Tibial nerve (tissue), 4 donors: ENCODE data around the gene ZNF787. TPM values are rescaled to one million over a fixed set of nuclear protein-coding genes. Genes with fewer than 3 reads are reported as not detected.
"Not testable (repeated sequence)": the region's sequence is repeated elsewhere in the genome, so short reads cannot be mapped to it uniquely, and the experiment has no call there.

Experiments
- DNase-seq, 2 donors: peaks; one replicate each; pipeline ENCODE4 v3.0.0-alpha.2; 2019; ENCODE audit warnings: low spot score in 2 of 2
- H3K27ac ChIP-seq, 4 donors: fragments of 200-600 bp; sonication (generic) in 3 of 4; one replicate each; pipeline ENCODE4 v1.5.1; 2017 to 2019; ENCODE audit warnings: mild to moderate bottlenecking in 1 of 4
- H3K27me3 ChIP-seq, 2 donors: fragments of 200-600 bp; sonication (generic) in 1 of 2; one replicate each; pipeline versions ENCODE4 v1.5.1 to v1.6.0; 2017 to 2019
- H3K36me3 ChIP-seq, 3 donors: fragments of 200-600 bp; sonication (generic); one replicate each; pipeline ENCODE4 v1.5.1; 2018 to 2019
- H3K4me1 ChIP-seq, 4 donors: fragments of 200-600 bp; sonication (generic) in 3 of 4; one replicate each; pipeline ENCODE4 v1.5.1; 2017 to 2019
- H3K4me3 ChIP-seq, 4 donors: fragments of 200-600 bp; sonication (generic) in 3 of 4; one replicate each; pipeline ENCODE4 v1.5.1; 2017 to 2019; ENCODE audit warnings: mild to moderate bottlenecking in 1 of 4, moderate library complexity in 1 of 4
- H3K9me3 ChIP-seq, 4 donors: fragments of 200-600 bp; sonication (generic) in 3 of 4; one replicate each; pipeline ENCODE4 v1.5.1; 2017 to 2019
- CTCF ChIP-seq, 5 experiments: fragments of 200-600 bp in 3 of 5; fragments of 450-650 bp in 2 of 5; sonication (generic) in 3 of 5; IDR thresholded peaks; one replicate each; pipeline ENCODE4 v1.5.1; 2016 to 2019; ENCODE audit warnings: antibody characterized with exemption in 5 of 5, mild to moderate bottlenecking in 3 of 5, moderate library complexity in 2 of 5
- EP300 ChIP-seq, 2 donors: sonication (generic); formaldehyde crosslinking; IDR thresholded peaks; one replicate each; pipeline ENCODE4 v1.6.1; 2017; ENCODE audit warnings: antibody characterized with exemption in 2 of 2, mild to moderate bottlenecking in 1 of 2
- POLR2A ChIP-seq, 2 donors: fragments of 450-650 bp; IDR thresholded peaks; one replicate each; pipeline ENCODE4 v1.6.1; 2017; ENCODE audit warnings: antibody characterized with exemption in 2 of 2, mild to moderate bottlenecking in 2 of 2, moderate library complexity in 2 of 2
- WGBS, 2 donors: methylation state at CpG; one replicate each; pipeline ENCODE4 v1.1.5; 2018; 5-methylcytosine and 5-hydroxymethylcytosine counted together
- total RNA-seq, 4 donors: library from RNA; depleted of rRNA; stranded (reverse); fragments of >200 nt; gene quantifications; one replicate each; pipeline ENCODE4 v1.1.0, GENCODE V29; 2016

The ZNF787 gene
- total RNA-seq, 4 donors from 2014 or later: 13.6 to 21.6 (median 18.5) TPM

- Histone ChIP-seq H3K27ac (no peak overlapping the region), H3K27me3 (no peaks in the 10 kb centered on the region), H3K9me3 (no peaks in the 10 kb centered on the region), H3K36me3 (peaks cover 0 to 62% (median 0%) of the 10 kb centered on the region in 3 donors), H3K4me3 (no peak overlapping the region), H3K4me1 (no peaks in the 10 kb centered on the region)
- TF ChIP-seq POLR2A (IDR thresholded peaks at IDR 0.05) (no peak), EP300 (IDR thresholded peaks at IDR 0.05) (no peak), CTCF (IDR thresholded peaks at IDR 0.05) (no peak)
- WGBS, 2 donors: 66 to 79% methylated on average over 6 to 13 of the region's 17 CpGs
- DNase-seq: no peak
Measured at GRCh38 chr19:56155124-56155687, 34.1 kb upstream of the ZNF787 start.

- Histone ChIP-seq H3K27ac (no peak overlapping the region), H3K36me3 (peaks cover 0 to 62% (median 5%) of the 10 kb centered on the region in 3 donors), H3K4me3 (no peak overlapping the region), H3K4me1 (no peaks in the 10 kb centered on the region), H3K9me3 (no peaks in the 10 kb centered on the region), H3K27me3 (no peaks in the 10 kb centered on the region)
- 45 to 46% methylated on average over 6 of the region's 6 CpGs for WGBS, 2 donors
- TF ChIP-seq CTCF (IDR thresholded peaks at IDR 0.05) (no peak), POLR2A (IDR thresholded peaks at IDR 0.05) (no peak), EP300 (IDR thresholded peaks at IDR 0.05) (no peak)
- no peak for DNase-seq
Measured at GRCh38 chr19:56153507-56153906, 32.4 kb upstream of the ZNF787 start.

- peaks cover 0 to 62% (median 13%) of the 10 kb centered on the region in 3 donors for H3K36me3 ChIP-seq
- WGBS, 2 donors: 77 to 85% methylated on average over 2 of the region's 2 CpGs
- TF ChIP-seq POLR2A (IDR thresholded peaks at IDR 0.05) (no peak), CTCF (IDR thresholded peaks at IDR 0.05) (no peak), EP300 (IDR thresholded peaks at IDR 0.05) (no peak)
Measured at GRCh38 chr19:56152644-56153043, 31.5 kb upstream of the ZNF787 start.

GRCh38 chr19:56150358-56150757 is 29.3 kb upstream of the ZNF787 start:
- no peaks in the 10 kb centered on the region for H3K9me3 ChIP-seq
- TF ChIP-seq POLR2A (IDR thresholded peaks at IDR 0.05): no peak
- no peak for TF ChIP-seq CTCF (IDR thresholded peaks at IDR 0.05)
- TF ChIP-seq EP300 (IDR thresholded peaks at IDR 0.05): no peak
- WGBS, 2 donors: 88 to 91% methylated on average over 11 of the region's 11 CpGs
- no peak overlapping the region for H3K27ac ChIP-seq
- DNase-seq: no peak
- no peaks in the 10 kb centered on the region for H3K4me1 ChIP-seq
- H3K27me3 ChIP-seq: no peaks in the 10 kb centered on the region
- peaks cover 0 to 58% (median 21%) of the 10 kb centered on the region in 3 donors for H3K36me3 ChIP-seq
- no peak overlapping the region for H3K4me3 ChIP-seq

More at GRCh38 chr19:56152644-56153043, 31.5 kb upstream of the ZNF787 start:
- Histone ChIP-seq H3K4me3 (no peak overlapping the region), H3K27me3 (no peaks in the 10 kb centered on the region), H3K9me3 (no peaks in the 10 kb centered on the region), H3K27ac (no peak overlapping the region), H3K4me1 (no peaks in the 10 kb centered on the region)
- DNase-seq: no peak

GRCh38 chr19:56149656-56150038 is 28.6 kb upstream of the ZNF787 start:
- DNase-seq: no peak

GRCh38 chr19:56148955-56149655 is 28.0 kb upstream of the ZNF787 start:
- DNase-seq, H3K4me1 ChIP-seq, H3K27ac ChIP-seq, H3K4me3 ChIP-seq, H3K9me3 ChIP-seq, H3K27me3 ChIP-seq: not testable (repeated sequence)
- peaks cover 0 to 49% (median 21%) of the 10 kb centered on the region in 3 donors for H3K36me3 ChIP-seq
- WGBS, 2 donors: 87 to 94% methylated on average over 12 of the region's 12 CpGs

More at GRCh38 chr19:56149656-56150038, 28.6 kb upstream of the ZNF787 start:
- H3K9me3 ChIP-seq: no peaks in the 10 kb centered on the region
- no peaks in the 10 kb centered on the region for H3K27me3 ChIP-seq
- 93 to 94% methylated on average over 5 of the region's 5 CpGs for WGBS, 2 donors
- H3K27ac ChIP-seq: no peak overlapping the region
- no peaks in the 10 kb centered on the region for H3K4me1 ChIP-seq
- peaks cover 0 to 53% (median 21%) of the 10 kb centered on the region in 3 donors for H3K36me3 ChIP-seq
- TF ChIP-seq CTCF (IDR thresholded peaks at IDR 0.05) (no peak), EP300 (IDR thresholded peaks at IDR 0.05) (no peak), POLR2A (IDR thresholded peaks at IDR 0.05) (no peak)
- H3K4me3 ChIP-seq: no peak overlapping the region
